Neutrophil (primary cell): Measurements from ENCODE around the gene NFKBIL1.

Experiments used
- H3K27ac ChIP-seq: fragments of 200-600 bp; sonication (generic); 2 replicates; pipeline ENCODE4 v1.5.1; 2016; ENCODE audit warnings: mild to moderate bottlenecking, moderate library complexity
- H3K27me3 ChIP-seq: fragments of 200-600 bp; sonication (generic); 2 replicates; pipeline ENCODE4 v1.6.0; 2016; ENCODE audit warnings: mild to moderate bottlenecking
- H3K36me3 ChIP-seq: fragments of 200-600 bp; sonication (generic); 2 replicates; pipeline ENCODE4 v1.5.1; 2017
- H3K4me1 ChIP-seq, 2 experiments: fragments of 200-600 bp in 1 of 2; sonication (generic) in 1 of 2; 1 replicate in 1 of 2; 2 replicates in 1 of 2; pipeline versions ENCODE4 v1.5.1 to v1.6.1; 2013 to 2016; ENCODE audit warnings: low read depth in 1 of 2, low read length in 1 of 2, mild to moderate bottlenecking in 1 of 2, moderate library complexity in 1 of 2; ENCODE audit not compliant: control insufficient read depth in 1 of 2, insufficient read depth in 1 of 2
- H3K4me3 ChIP-seq, 2 experiments: fragments of 200-600 bp in 1 of 2; sonication (generic) in 1 of 2; 1 replicate in 1 of 2; 2 replicates in 1 of 2; pipeline ENCODE4 v1.5.1; 2013 to 2016; ENCODE audit warnings: low read depth in 1 of 2, low read length in 1 of 2, mild to moderate bottlenecking in 1 of 2, moderate library complexity in 1 of 2
- H3K9me3 ChIP-seq: fragments of 200-600 bp; sonication (generic); 2 replicates; pipeline ENCODE4 v1.5.1; 2016
- CTCF ChIP-seq: fragments of 200-600 bp; sonication (generic); IDR thresholded peaks from 2 replicates; pipeline ENCODE4 v1.5.1; 2016; ENCODE audit warnings: antibody characterized with exemption

The NFKBIL1 gene

GRCh38 chr6:31579119-31579505, 31.7 kb downstream of the NFKBIL1 start:
- H3K4me3 ChIP-seq = no peak overlapping the region
- H3K27ac ChIP-seq = peak overlapping the region; percentile 96
- H3K27me3 ChIP-seq = no peaks in the 10 kb centered on the region
- no peaks in the 10 kb centered on the region for H3K9me3 ChIP-seq
- H3K36me3 ChIP-seq = peaks cover 15% of the 10 kb centered on the region
- no peak for TF ChIP-seq CTCF
- H3K4me1 ChIP-seq = peaks cover 64 to 70% of the 10 kb centered on the region in 2 experiments

GRCh38 chr6:31579546-31580437, 32.4 kb downstream of the NFKBIL1 start:
- Histone ChIP-seq H3K27ac (peak overlapping the region; percentile 96), H3K27me3 (no peaks in the 10 kb centered on the region), H3K4me3 (peak overlapping the region; percentile 92 to 94), H3K36me3 (peaks cover 15% of the 10 kb centered on the region), H3K4me1 (peaks cover 68 to 72% of the 10 kb centered on the region in 2 experiments), H3K9me3 (no peaks in the 10 kb centered on the region)
- no peak for TF ChIP-seq CTCF

GRCh38 chr6:31580438-31580740, 33.0 kb downstream of the NFKBIL1 start:
- H3K27ac ChIP-seq = peak overlapping the region; percentile 96
- peaks cover 68 to 72% of the 10 kb centered on the region in 2 experiments for H3K4me1 ChIP-seq
- no peak for TF ChIP-seq CTCF
- no peaks in the 10 kb centered on the region for H3K27me3 ChIP-seq
- H3K36me3 ChIP-seq = peaks cover 15% of the 10 kb centered on the region
- no peaks in the 10 kb centered on the region for H3K9me3 ChIP-seq
- peak overlapping the region; percentile 92 to 94 for H3K4me3 ChIP-seq

GRCh38 chr6:31580807-31581433, 33.5 kb downstream of the NFKBIL1 start:
- Histone ChIP-seq H3K4me3 (peak overlapping the region; percentile 92 to 94), H3K9me3 (no peaks in the 10 kb centered on the region), H3K36me3 (peaks cover 15% of the 10 kb centered on the region), H3K27ac (peak overlapping the region; percentile 96), H3K4me1 (peaks cover 68 to 72% of the 10 kb centered on the region in 2 experiments), H3K27me3 (no peaks in the 10 kb centered on the region)
- TF ChIP-seq CTCF = peak; percentile 94

- peaks cover 68 to 72% of the 10 kb centered on the region in 2 experiments for H3K4me1 ChIP-seq
Measured at GRCh38 chr6:31581434-31582229, 34.2 kb downstream of the NFKBIL1 start.

More at GRCh38 chr6:31581434-31582229, 34.2 kb downstream of the NFKBIL1 start:
- Histone ChIP-seq H3K36me3 (peaks cover 15% of the 10 kb centered on the region), H3K4me3 (peak overlapping the region; percentile 92 to 94), H3K9me3 (no peaks in the 10 kb centered on the region), H3K27ac (peak overlapping the region; percentile 96), H3K27me3 (no peaks in the 10 kb centered on the region)
- TF ChIP-seq CTCF = no peak
